HG02884 (cell line): Measurements from ENCODE around the gene SLC12A8.

Experiments used
- ATAC-seq: cut with Tn5 transposase; IDR thresholded peaks from one replicate; pipeline ENCODE4 v1.9.1; 2021; ENCODE audit warnings: mild to moderate bottlenecking, moderate library complexity; ENCODE audit not compliant: unreplicated experiment

Gene SLC12A8

DNA sequence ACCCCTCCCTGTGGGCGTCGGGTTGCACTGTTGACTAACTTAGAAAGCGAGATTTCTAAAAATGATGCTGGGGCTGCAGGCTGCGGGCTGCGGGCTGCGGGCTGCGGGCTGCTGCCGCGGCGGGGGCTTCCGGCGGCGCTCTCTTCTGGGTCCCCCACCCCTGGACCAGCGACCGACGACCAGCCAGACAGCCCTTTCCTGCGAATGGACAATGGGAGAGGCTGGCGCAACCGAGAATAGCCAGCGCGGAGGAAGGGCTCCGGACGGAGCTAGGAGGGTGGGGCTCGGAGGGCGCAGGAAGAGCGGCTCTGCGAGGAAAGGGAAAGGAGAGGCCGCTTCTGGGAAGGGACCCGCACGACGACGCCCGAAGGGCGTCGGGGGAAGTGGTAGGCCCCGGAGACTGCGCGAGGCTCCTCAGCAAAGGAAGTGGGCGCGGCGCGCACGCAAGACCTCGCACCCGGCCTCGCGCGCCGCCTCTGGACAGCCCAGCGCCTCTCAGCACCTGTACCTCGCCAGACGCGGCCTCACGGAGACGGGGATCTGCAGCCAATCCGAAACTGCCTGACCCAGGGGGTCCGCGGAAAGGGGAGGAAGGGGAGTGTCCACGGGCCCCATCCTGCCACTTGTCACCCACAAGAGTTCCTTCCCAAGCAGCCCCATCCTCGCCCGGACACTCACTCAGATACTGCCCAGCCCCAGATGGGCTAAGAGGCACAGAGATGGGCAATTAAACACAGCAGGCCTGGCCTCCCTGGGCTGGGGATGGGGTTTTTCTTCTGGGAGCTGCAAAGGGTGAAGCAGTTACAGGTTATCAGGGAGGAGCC is 70.7 kb downstream of the SLC12A8 start:
- ATAC-seq: peak; percentile 50

DNA sequence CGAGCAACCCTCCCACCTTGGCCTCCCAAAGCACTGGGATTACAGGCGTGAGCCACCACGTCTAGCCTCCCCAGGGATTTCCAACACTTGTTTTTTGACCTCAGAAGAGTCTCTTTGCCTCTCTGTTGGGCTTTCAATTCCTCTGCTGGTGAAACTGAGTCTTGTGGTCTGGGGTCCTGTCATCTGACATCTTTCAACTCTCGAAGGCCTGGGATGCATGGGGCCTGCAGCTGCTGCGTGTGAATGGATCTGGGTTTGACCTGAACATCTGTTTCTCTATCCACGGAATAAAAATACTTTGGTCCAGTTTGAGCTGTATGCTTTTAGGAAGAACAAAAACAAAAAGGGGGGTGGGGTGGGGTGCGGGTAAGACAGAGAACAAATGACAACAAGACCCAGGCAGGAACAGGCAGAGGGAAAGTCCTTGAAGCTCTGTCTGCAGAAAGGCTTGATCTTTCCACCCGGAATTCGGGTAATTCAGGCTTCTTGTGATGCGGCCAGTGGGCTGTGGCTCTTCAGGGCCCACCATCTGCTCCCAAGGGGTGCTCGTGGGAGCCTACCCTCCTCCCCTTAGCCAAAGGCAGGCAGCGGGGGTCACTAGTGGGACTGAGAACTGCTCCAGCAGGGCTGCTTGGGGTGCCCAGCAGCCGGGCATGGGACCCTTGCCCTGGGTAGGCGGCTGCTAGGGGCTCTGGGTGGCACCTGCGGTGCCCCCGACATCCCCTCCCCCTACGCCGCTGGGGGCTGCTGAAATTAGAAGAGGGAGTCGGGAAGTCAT is 71.5 kb downstream of the SLC12A8 start:
- peak; percentile 16 for ATAC-seq

DNA sequence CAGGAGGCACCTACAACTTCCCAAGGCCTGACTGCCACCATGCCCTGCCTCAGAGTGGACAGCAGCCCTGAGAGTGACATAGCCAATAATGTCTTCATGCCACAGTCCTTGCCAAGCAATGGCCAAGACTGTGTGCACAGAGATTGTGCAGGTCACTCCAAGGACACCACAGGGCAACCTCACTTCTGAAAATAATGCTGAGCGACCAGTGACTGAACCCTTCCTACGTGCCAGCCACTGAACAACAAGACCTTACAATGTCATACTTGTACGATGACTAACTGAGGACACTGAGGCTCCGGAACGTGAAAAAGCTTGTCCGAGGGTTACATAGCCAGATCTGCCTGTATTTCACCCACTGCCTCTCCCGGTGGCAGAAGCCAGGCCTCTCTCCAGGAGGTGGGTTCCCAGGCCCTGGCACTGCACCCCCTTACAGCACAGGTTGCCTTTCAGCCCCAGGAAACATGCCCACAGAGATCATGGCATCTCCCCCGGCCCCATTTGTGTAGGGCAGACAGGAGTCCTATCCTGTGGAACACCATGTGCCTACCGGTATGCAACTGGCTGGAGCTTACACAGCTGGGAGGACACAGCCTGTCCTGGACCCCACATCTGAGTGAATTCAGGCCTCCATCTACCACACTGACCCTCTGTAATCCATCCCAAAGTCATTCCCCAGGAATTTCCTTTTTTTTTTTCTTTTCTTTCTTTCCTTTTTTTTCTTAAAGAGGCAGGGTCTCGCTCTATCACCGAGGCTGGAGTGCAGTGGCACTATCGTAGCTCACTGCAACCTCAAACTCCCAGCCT is 72.3 kb downstream of the SLC12A8 start:
- no peak for ATAC-seq

DNA sequence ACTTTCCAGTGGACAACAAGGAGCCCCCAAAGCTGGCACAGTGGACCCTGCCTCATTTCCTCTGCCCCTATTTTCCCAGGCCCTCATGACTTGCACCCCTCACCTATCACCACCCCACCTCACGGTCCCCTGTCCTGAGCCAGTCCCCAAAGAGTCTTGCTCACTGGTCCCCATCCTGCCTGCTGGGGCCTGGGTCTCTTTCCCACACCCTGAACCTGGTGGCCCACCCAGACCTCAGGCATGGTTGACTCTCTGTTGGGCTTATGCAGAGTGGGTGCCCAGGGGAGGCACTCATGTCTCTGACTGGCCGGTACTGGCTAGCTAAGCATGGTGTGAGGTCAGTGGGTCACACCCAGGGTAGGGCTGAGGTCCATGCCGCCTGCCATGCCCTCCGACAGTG is 73.2 kb downstream of the SLC12A8 start:
- no peak for ATAC-seq

DNA sequence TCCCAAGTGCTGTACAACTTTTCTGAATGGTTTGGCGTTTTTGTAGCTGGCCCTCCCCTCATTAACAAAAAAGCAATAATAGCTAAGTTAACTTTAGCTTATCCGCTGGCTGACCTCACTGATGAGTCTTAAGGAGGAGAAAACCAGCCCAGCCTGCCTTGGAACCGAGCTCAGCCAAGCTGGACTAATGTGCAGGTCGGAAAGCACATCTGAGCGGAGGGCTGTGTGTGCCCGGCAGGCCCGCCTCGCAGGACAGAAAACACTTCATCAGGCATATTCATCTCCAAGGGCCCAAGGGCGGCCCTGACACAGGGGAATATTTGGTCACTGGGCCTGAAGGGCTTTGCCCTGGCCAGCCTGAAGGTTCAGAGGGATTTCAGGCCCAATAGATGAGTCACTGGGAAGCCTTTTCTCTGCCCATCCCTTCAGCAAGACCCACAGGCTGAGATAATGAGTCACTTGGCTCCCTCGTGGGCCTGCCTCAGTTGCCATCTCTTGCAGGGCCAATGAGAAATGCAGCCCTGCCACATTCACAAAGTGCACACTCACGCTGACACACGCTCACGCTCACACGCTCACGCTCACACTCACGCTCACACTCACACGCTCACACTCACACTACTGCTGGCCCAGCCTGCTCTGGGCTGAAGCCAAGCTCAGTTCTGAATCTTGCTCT is 75.1 kb downstream of the SLC12A8 start:
- ATAC-seq: no peak

DNA sequence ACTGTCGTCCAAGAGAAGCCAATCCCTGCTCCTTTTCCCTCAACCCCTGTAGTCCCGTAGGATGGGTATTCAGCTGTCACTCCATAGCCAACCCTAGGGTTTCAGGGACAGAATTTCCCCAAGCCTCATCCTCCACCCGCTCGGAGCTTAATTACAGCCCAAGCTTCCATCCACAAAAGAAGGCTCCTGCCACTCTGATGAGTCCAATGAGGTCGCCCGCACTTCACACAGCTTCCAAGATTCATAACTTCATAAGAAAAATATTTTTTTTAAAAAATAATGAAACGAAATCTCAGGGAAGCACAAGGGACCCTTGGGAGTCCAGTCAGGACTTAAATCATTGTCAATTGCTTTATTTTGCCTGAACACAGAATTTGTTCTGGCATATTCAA is 75.6 kb downstream of the SLC12A8 start:
- ATAC-seq: no peak

DNA sequence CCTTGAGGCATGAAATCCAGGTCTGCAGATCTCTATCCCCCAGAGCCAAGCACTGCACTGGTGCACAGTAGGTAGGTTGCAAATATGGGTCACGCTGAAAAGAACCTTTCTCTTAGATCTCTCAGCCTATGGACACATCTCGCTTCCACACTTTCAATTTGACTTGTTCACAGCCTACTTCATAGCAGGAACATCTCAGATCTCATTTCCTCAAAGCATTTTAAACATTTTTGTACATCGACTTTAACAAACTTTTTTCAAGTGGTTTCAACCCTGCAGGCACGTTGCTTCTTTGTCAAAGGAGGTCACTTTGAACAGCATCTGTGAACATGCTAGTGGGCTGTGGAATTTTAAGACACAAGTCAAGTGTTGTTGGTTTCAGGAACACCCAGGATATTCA is 76.0 kb downstream of the SLC12A8 start:
- ATAC-seq: no peak

DNA sequence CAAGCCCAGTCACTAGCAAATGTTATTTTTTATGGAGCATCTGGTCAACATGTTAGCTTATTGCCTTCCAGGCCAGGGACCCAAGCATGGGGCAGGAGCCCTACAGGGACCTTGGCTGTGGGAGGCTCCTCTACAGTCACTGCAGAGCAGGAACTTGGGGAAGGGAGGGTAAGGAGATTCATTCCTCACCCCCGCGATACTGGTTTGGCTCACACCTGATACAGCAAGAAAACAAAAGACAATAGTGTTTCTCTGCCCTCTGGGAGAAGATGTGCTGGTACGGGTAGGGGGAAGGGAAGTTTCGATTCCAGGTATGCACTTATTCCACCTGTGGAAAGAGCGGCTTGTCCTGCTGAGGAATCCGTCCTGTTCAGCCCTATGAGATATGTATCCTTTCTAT is 77.6 kb downstream of the SLC12A8 start:
- no peak for ATAC-seq

DNA sequence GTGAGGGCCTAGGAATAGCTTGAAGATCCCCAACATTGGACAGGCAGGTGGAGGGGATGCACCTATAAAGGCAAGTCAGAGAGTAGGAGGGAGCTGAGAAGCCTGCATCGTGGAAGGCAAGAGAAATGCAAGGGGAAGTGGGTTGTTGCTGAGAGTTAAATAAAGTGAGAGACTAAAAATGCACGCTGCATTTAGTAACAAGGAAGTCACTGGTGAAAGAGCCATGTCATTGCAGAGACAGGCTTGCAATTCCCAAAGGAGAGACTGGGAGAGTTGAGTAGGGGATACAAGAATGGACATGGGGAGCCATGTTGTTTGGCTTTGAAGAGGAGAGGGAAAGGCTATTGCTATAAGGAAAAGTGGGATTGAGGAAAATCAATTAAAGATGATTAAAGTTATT is 79.7 kb downstream of the SLC12A8 start:
- no peak for ATAC-seq

DNA sequence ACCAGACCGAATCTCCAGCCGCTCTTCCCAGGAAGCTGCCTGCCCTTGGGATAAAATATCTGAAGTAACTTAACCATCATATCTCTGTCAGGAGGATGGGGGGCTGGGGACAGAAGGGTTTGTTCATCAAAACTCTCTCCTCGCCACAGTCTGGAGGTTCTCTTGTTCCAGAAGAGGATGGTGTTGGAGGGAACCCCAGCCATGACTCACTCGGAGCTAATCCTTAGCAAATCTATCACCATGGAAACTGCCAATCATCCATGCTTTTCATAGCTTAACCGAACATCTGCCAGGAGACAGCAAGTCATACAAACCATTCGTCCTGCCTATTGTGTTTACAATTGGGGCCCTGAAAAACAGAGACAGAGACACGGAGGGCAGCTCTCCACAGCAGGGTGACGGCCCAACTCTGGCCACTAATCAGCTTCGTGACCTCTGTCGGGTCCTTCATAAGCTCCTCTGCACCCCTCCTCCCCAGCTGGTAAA is 83.0 kb downstream of the SLC12A8 start:
- no peak for ATAC-seq

DNA sequence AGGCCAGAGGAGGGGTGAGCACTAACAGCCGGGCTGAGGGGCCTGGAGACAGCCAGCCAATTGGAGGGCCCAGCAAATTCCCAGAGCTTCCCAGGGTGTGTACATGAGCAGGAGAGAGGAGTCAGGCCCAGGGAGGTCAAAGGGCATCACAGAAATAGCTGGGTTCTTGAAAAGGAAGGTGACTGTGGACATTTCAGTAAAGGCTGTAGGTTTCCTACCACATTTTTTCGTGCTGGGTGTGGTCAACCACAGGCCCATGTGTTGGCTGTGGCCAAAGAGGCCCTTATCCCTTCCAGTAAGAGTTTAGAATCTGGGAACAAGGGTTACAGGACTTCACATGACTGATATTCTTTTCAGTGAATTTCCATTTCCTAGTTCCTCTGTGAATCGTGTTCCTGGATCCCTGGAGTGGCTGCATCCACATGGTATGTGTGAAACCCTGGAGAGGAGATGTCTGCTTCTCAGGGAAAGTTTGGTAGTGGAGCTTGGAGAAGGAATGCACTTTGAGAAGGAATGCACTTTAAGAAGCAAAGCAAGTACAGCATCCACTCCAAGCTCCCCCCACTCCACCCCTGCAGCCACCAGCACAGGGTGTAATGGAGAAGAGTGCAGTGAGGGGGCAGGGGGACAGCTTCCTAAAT is 83.6 kb downstream of the SLC12A8 start:
- ATAC-seq: no peak

DNA sequence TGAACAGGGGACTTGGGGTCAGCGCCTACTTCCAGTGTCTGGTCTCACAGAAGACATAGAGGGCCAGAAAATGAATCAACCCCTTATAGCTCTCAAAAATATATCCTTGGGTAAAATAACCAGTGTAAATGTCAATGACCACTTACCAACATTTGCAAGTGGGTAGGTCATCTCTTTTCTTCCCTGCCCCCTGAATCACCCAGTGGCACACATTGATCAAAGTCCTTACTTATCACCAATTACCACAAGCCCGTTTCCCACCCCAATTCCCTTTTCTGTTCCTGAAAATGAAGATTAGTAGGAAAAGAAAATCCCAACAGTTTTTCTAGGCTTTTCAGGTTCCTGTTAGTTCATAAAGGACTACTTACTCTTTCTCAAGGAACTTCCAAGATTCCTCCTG is 86.2 kb downstream of the SLC12A8 start:
- no peak for ATAC-seq

DNA sequence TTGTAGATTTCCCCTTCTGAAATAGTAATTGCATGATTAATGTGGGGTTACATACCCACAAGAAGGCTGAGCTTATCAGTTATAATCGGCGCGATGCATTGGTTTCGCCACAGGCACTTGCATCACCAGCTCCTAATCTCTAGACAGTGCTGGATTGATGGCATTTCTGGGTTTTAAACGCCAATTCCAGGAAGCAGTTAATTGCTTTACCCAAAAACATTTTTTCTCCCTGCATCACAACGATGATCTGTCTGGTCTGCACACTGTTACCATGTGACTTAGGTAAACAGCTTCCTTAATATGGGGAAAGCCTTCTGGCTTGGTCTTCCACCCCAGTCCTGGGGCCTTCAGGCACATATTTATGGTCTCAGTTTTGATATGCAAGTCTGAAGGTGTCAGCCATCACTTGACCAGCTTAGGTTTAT is 86.7 kb downstream of the SLC12A8 start:
- ATAC-seq: no peak

DNA sequence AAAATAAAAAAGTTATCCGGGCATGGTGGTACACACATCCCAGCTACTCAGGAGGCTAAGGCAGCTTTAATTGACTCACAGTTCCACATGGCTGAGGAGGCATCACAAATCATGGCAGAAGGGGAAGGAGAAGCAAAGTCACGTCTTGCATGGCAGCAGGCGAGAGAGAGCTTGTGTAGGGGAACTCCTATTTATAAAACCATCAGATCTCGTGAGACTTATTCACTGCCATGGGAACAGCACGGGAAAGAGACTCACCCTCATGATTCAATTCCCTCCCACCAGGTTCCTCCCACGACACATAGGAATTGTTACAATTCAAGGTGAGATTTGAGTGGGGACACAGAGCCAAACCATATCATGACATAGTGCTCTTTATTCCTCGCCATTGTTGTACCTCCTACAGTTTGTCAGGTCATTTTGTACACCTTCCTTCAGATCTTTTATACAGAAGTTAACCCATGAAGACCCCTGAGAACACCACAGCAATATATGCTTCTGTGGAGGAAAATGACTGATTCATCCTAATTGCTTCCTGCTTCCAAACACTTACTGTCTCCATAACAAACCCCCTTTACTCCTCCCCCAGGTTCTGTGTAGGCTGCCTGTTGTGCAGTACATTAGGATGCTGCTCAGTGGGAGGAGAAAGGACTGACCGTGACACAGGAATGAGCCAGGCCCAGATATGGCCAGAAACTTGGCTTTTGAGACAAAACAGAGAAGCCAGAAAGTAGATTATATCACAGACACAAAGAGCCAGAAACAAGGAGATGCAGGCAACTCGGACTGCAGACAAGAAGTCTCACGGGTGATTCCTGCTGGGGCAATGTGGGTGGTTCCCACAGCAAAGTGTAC is 88.9 kb downstream of the SLC12A8 start:
- ATAC-seq: no peak

DNA sequence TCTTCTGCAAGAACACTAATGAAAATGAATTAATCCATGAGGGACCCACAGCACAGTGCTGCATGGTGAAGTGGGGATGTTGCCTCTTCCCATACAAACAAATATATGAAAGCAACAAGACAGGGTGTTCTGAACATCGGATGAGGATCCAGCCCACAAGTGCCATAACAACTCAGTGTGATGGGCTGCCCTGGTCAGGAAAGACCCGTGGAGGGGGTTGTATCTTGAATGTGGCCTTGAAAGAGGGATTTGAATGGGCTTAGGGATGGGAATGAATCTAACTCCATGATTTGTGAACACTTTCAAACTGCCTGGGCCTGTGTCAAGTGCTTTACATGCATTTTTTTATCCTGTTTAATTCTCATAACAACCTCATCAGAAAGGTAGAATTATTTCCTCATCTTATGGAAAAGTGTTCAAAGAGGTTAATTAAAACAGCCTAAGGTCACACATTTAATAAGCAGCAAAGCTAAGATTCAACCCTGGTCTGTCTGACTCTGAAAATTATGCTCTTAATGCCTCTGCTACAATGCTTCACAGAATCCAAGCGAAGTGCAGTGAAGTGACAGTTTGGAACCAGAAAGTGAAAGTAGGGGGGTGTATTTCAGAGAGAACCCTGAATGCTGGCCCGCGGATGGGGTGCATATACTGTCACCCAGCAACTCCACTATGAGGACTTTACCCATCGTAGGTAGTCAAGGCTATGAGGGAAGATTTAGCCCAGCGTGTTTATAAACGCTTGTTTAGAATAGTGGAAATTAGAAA is 91.1 kb downstream of the SLC12A8 start:
- ATAC-seq: peak; percentile 49

DNA sequence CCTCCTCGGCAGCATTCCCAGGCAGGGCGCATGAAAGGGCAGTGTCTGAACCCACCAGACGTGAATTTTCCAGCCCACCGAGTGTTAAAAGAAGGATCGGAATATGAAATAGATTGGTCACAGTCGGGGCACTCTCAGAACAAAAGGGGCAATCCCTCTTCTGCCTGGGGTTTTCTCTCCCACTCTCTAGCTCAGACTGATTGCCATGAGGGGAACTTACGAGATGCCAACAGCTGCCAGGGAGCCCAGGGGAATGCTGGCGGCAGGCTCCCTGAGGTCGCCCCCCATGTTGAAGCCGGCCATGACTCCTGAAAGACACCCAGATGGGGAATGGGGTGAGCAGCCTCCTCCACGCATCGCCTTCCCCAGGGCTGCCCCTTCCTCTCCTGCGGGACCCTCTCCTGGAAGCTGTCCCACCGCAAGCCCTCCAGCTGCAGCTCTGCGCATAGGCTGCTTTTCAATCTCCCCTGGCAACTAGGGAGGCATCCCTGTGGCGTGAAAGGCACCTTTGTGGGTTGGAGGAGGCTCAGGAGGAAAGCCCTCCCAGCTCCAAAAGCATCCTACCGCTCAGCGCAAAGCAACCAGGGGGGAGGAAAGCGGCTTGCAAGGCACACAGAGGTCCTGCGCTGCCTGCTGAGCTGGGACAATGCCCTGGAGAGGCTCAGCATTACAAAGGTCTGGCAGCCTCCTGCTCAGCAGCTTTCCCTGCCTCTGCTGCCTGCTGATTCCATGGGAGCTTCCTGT is 92.0 kb downstream of the SLC12A8 start:
- ATAC-seq: no peak

DNA sequence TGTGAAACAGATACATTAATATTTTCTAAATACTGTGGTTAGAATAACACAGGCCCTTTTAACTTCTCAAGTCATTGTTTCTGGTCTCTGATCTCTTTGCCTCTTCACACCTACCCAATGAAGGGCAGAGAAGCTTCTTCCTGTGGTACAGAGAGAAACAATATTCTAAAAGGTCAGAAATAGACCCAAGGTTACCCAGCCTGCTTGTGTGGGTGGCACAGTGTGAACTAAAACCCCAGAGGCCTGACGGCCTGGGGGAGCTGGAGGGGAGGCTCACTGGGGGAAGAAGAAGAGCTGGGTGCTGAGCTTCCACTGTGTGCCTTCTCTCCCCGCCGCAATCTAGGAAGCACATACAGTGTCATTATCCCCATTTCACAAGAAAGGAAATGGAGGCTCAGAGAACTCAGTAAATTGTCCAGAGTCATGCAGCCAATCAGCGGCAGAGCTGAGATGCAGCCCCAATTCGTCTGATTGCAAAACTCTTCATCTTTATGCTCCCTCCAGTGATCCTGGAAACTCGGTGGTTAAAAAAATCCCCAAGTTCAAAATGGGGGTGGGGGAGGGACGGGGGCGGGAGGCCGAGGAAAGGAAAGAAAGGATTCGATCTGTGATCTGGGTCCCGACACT is 92.7 kb downstream of the SLC12A8 start:
- peak; percentile 64 for ATAC-seq
